ENCODE results near the gene CCDC71.

The CCDC71 gene

DNA sequence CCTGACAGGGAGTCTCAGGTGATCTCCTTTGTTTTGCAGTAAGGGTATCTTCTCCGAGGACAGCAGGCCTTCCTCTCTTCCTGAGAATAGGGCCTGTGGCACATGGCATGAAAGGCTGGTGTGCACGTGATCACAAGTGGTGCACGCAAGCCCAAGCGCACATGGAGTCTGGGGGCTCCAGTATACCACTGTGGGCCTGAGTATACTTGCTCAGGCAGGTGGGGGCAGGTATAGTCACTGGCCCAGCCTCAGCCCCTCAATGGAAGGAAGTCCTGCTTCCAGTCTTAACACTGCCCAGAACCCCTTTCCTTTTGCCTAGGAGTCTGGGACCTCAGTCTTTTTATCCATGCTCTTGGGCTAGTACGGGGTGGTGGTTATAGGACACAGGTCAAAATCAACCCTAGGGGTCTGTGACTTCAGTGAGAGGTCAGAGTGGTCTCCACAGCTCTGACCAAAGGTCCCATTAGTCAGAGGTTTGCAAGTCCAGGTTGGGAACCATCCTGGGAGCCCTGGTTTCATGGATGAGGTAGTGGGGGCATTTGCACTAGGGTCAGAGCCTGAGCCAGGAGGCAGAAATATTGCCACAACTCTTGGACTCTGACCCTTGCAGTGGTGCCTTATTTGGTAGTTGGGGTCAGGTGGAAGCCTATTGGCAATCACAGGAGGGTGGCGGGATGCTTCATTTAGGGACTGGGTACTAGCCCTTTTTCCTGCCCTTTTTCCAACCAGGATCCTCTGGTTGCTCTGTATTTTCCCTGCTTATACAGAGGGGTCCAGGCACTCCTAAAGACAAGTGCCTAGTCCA lies 823 bp upstream of the CCDC71 start:
- no peak for DNase-seq

DNA sequence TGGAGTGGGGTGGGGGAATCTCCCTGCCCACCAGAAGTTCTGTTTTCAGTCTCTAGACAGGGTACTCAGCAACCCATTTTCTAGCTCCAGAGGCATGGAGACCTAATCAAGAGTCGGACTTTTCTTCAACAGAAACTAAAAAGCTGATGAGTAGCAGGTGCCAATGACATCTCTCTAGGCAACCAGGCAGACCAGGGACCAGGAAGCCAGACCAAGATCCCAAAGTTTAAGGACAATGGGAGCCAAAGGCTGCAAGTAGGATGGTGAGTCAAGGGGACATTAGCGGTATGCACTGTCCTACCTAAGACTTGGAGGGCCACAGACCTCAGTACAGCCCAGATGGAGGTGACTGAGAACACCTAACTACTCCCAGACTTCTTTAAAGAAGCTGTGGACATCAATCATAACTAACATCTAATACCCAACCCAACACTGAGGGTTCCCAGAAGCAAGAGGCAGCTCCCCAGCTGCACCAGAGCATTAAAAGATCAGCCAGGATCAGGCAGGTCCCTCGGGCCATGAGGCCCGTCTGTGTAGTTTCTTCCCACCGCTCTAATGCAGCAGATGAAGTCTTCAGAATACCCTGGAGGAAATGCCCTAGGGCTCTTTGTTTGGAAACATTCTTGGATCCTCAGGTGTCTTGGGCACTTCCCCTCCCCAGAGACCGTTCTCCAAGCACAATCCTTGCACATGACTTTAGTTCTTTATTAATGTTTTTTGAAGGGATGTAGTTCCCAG lies 979 bp downstream of the CCDC71 start:
- DNase-seq = no peak

DNA sequence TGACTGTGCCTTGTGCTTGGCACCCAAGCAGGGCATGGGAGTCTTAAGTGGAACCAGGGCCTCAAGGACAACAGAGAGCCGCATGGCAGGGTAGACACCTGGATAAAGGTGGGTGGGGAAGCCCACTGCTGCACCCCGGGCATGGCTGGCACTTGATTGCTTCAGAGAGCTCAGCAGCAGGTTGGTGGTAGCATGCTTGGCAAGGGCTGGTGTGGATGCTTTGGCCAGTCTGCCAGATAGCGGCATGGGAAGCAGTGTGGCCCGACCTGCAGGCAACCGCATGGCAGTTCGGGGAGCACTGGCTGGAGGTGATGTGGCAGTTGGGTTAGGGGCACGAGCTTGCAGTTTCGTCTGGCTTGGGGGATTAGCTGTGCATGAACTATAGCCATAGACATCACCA lies 2.5 kb downstream of the CCDC71 start:
- DNase-seq = no peak

DNA sequence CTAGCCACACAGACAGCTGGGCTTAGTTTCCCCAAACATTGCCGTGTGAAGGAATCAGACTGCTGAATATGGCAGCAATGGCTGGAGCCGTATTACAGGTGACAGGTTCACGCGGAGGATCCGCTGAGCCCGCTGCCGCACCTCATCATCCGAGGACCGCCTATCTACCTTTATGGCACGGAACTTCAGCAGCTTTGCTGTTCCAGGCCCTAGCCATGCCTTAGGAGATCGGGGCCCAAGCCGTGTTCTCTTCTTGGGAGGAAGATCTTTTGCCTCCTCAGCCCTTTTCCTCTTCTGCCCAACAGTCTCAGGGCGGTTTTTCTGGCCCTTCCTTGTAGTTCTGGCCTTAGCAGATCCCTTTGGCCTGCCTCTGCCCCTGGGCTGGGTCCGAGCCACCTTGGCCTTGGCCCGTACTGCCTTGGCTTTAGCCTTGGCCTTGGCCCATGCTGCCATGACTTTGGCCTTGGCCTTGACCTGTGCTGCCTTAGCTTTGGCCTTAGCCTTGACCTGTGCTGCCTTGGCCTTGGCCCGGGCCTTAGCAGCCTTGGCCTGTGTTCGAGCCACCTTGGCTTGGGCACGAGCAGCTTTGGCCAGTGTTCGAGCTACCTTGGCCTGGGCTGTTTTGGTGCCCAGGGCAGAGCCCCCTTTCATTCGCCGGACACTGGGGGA lies 3.2 kb downstream of the CCDC71 start:
- DNase-seq = no peak

DNA sequence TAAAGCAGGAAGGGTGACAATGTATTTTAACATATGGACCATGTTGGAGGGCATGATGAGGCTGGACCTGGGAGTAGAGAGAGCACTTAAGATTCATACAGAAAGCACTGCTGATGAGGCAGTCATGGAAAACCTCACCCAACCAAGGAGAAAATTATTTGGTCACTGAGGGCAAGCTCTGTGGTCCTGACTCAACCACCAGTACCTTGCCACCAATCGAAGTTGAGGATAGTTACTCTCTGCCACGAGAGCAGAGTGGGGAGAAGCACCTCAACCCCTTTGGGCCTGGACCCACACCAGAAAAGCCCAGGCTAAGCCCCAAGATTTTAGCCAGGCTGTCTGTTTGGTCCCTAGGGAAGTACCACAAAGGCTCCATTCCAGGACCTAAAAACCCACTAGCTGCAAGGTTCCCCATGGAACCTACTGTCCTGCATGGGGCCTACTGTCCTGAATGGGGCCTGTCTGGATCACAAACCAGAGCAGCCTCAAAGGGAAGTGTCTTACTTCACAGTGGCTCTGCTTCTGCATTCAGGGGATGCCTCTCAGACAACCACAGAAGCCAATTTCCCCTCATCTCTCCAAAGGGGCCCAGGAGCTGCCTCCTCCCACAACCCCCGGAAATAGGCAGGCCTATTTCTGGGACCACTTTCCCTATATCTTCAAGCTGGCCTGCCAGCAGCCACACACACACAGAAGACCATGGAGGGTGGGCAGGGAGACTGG lies 4.2 kb downstream of the CCDC71 start:
- DNase-seq = no peak

DNA sequence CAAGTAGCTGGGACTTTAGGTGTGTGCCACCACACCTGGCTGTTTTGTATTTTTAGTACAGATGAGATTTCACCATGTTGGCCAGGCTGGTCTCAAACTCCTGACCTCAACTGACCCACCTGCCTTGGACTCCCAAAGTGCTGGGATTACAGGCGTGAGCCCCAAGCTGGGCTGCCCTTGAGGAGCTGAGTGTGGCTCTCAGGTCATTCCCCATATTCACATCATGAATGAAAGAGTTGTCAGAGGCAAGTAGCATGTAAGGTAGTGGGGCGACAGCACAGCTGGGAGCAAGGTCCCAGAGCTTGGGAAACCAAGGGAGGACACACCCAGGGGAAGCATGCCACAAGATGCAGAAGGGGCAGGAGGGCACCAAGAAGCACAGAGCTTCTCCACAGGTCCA lies 4.9 kb downstream of the CCDC71 start:
- DNase-seq = no peak

DNA sequence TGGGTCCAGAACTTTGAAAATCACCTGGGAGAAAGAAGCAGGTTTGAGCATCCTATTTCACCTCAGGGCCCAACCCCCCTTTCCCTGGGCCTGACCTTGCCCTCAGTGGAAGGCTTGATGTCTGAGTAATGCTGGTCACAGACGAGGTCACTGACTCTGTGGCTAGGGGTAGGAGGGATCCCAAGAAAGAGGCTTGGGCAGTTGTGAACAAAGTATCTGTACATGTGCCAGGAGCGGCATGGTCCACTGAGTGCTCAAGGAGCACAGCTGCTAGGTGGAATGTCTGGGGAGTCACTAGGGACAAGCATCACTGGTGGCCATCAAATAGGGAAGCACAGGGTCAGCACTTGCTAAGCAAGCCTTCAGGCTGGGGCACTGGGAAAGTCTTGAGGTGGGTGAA lies 7.3 kb downstream of the CCDC71 start:
- DNase-seq = no peak

DNA sequence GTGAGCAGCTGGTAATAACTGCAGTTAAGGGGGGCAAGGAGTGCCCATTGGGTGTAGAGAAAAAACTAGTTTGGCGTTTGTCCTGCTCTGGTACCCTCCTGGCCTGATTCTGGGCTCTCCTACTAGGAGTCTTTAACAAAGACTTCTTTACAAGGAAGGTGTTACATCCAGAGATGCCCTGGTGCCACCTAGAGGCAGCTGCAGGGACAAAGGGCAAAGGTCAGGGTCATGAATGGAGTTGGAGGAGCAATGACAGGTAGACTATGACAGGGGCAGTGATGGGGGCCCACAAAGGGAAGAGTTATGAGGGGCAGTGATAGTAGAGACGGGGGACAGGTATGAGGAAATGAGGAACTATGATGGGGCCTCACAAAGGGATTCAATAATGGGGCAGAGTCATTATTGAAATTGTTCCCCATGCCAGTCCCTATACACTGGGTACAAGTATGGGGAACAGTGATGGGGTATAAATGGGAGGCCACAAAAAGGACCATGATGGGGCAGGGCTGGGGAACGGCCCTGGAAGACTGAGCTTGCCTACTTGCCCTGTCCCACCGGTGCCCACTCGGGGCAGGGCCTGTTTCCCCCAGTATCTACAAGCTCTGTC lies 7.9 kb downstream of the CCDC71 start:
- no peak for DNase-seq

DNA sequence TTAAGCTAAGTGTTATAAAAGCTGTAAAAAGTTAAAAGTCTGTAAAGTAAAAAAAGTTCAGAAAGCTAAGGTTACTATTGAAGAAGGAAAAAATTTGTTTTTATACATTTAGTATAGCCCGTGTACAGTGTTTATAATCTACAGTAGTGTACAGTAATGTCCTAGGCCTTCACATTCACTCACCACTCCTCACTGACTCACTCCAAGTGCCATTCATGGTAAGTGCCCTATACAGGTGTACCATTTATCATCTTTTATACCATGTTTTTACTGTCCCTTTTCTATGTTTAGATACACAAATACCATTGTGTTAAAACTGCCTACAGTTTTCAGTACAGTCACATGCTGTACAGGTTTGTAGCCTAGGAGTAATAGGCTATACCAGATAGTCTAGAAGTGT lies 8.8 kb downstream of the CCDC71 start:
- DNase-seq = no peak

DNA sequence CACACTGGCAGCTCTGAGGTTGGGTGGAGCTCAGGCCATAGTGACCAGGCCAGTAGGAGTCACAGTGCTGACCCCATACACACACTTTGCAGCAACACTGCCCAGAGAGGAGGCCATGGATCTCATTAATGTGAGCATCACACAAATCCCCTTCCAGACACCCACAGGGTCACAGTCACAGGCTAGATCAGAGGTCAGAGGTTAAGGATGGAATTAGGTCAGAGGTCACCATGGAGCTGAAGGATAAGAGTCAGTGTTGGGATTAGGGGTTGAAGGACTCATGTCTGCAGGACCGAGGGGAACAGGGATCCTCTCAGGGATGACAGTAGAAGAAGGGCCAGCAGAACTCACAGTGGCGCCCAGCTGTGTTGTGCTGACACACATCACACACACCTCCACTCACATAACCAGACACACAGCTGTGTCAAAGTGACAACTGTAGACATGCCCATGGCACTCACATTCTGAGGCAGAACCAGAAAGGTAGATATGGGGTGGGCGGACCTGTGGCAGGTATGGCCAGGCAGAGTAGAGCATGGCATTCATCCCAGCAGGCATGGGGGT lies 12.7 kb downstream of the CCDC71 start:
- DNase-seq = no peak

DNA sequence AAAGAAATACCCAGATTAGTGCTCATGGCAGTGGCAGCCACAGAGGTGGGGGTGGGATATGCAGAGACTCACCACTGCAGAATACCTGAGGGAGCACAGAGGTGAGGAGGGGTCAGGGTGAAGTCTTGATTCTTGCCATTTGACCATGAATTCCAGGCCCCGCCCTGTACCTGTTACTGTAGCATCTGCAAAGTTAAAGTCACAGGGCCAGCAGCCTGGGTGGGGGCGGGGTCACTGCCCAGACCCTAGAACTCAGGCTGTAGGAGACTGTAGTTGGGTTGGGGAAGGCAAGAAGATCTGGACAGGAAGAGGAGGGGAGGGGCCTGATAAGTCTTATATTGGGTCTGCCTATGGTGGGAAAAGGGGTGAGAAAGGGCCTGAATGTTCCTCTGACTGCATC lies 14.5 kb downstream of the CCDC71 start:
- no peak for DNase-seq

DNA sequence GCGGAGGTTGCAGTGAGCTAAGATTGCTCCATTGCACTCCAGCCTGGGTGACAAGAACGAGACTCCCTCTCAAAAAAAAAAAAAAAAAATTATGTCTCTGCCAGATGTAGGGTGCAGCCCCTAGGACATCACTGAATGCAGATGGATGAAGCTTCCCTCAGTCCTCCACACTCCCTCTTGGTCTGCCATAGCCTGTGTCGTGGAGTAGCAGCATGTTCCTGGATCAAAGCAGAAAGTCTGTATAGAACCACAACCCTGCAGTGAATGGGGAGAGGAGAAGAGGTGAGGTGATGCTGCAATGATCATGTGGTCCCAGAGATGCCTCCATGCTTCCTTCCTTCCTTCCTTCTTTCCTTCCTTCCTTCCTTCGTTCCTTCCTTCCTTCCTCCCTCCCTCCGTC lies 18.0 kb downstream of the CCDC71 start:
- no peak for DNase-seq

DNA sequence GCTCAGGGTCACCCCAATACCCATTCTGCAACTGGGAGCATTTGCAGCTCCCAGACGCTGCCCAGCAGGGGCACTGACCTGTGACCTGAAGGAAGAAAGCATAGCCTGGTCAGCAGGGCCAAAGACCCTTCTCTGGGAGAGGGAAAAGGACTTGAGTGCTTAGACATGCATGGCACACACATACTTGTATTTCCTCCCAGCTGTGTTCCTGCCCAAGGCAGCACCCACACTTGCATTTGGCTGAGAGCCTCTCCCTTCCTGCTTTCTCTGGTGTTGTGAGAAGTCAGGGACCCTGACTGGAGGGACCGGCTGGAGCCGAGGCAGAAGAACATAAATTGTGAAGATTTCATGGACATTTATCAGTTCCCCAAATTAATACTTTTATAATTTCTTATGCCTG lies 26.1 kb downstream of the CCDC71 start:
- DNase-seq = no peak

DNA sequence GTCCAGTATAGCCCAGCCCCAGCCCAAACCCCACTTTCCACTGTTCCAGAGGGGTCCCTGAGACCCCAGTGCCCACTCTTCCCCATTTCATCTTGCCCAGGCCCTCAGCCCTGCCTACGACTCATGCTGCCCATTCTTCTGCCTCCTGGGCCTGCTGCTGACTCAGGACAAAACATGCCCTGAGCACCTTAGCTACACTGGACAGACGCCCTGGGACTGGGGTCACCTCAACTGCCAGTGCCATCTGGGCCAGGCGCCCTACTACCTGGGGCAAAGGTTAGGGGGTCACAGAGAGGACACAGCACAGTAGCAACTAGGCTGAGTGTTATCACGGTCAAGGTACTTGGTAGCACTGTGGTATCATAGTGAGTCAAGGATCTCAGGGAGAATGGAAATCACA lies 30.6 kb downstream of the CCDC71 start:
- no peak for DNase-seq

DNA sequence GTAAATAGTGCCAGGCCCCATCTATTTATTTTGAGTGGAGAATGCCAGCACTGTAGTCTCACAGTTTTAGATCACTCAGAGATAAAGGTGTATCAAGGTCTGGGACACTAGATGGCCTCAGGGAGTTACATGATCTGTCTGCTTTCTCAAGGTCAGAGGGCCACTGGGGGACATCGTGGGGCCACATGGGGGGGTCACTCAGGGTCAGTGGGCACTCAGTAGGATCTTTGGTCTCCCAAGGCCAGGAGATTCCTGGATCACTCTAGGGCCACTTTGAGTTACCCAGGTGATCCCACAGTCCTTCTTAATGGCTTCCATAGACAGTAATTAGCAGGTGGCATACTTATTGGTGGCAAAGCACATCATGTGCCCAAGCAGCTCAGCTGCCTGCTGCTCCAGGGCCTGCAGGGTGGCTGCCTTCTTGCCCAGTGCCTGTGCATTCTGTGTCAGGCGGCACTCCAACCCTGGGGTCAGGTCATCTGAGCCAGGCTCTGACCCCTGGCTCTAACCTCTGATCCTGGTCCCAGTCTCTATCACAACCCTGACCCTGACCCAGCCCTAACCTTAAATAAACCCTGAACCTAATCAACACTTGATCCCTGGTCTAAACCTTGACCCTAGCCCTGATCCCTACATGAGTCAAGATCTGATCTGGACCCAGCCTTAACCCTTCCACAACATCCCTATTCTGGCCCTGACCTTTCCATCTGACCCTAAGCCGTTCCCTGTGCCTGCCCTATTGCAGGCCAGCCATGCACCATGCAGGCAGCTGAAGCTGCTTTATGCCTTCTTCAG lies 31.5 kb downstream of the CCDC71 start:
- DNase-seq = no peak

DNA sequence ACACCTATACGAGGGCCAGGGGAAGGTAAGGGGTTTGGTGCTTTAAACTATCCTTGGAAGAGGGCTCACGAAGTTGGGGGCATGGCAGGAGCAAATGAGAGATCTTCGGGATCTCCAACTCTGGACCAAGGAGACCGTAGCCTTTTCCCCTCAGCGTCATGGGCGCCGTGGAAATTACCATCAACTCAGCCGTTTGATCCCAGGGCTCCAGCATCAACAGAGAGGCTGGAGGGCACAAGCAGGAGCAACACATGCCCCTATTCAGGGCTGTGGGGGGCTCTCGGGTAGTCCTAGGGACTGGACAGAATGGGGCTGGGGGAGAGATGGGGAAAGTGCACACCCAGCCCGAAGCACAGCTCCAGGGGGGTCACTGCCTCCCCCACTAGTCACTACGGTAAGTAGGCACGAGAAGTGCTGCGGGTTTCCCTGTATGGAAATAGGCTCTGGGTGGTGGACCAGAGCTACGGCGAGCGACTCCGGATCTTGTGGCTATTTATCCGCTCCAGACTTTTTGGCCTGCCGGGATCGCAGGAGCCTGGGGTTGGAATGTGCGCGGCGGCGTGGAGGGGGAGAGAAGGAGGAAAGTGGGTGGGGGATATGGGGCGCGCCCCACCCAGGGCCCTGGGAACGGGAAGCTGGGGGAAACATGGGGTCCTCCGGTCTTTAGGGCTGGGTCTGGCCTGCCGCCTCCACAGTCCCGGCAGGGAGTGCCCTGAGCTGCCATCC lies 32.7 kb downstream of the CCDC71 start:
- DNase-seq = peak; percentile 8

DNA sequence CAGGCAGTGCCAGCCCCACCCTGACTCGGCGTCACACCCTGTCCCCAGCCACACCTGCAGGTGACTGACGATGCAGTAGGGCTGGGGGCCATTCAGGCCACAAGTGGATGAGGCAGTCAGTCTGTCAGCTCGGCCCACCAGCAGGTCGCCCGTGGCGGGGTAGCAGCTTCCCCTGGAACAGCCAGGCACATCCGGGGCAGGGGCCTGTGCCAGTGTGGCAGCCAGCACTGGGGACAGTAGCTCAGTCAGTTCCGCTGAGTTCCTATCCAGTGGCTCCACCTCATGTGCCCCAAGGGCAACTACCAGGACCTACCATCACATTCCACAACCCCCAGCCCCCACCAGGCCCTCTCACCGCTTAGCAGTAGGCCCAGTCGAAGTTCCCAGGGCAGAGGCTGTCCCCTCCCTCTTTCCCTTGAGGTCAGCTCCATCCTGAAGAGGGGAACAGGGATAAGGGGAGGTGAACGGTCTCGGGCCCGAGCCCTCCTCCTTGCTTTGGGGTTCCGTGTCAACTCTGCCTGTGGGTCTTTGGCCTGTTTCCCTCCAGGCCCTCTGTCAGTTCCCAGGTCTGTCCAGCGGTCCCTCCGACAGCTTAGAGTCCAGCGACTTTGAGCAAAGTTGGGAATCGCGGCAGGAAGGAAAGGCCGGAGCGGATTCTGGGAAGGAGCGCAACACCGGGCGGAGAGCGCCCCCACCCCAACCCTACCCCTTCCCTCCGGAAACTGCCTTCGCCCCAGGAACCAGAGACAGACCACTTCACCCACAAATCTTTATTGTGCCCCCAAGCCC lies 33.5 kb downstream of the CCDC71 start, which contains the start of gene LAMB2:
Gene LAMB2, minus strand, starts transcription at position 614 of the 789 bp plus-strand sequence. Its CDS starts 183 bp downstream, at position 431.
- no peak for DNase-seq

DNA sequence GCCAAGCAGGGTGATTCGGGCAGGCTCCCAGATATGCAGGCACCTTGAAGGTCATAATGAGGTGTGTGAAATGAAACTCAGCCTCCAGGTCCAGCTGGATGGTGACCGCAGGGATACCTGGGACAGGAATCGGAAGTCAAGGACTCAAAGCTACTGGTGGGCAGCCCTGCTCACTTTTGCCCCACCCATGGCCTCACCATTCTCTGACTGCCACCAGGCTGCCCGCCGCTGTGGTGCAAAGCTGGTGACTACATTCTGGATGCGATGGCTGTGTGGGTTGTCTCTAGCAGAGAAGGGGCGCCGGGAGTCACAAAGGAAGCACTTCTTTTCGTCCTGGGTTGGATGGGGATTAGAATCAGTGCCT lies 34.1 kb downstream of the CCDC71 start:
- no peak for DNase-seq

DNA sequence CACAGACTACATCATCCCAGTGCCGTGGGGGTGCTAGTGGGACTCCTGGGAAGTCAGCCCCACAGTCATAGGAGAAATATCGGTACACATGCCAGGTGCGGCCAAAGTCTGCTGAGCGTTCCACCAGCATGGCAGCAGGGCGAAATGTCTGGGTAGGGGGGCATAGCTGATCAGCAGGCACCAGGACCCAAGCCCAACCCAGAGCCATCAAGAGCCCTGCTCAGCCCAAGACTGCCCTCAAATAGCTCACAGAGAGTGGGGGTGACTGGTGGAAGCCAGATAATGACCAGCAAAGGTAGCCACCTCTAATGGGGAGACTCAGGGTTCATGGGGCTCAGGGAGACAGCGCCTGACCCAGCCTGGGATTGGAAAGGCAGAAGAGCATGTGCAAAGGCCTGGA lies 34.6 kb downstream of the CCDC71 start:
- DNase-seq = no peak

DNA sequence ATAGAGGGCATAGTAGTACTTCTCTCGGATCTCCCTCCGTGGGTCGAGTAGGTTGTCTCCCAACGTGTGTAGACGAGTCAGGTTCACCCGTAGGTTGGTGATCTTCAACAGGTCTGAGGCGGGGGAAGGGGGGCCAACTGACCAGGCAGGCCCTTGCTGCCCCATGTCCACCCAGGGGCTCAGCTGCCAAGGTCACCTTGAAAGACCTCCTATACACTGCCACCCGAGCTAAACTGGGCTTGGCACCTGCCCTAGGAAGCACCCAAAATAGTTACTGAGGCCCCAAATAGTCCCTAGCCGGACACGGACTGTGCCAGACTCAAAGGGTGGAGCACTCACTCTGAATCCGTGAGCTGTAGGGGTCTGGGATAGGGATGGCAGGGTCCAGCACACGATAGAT lies 35.1 kb downstream of the CCDC71 start:
- no peak for DNase-seq
